Measurements from ENCODE around the gene CEACAM7. TPM values are rescaled to one million over a fixed set of nuclear protein-coding genes. Genes with fewer than 3 reads are reported as not detected.
"Not testable (repeated sequence)": the region's sequence is repeated elsewhere in the genome, so short reads cannot be mapped to it uniquely, and the experiment has no call there.

Gene CEACAM7
- total RNA-seq, 1 experiment from 2014 or later, result not detected

GRCh38 chr19:41709951-41710645 is 22.0 kb upstream of the CEACAM7 start:
- Histone ChIP-seq H2BK12ac (ENCODE audit: insufficient read length, low read depth, low read length) (no peak overlapping the region), H3K27ac (ENCODE audit: insufficient read length, low read depth, low read length) (no peak overlapping the region), H3K23me2 (ENCODE audit: insufficient read length, low read depth, low read length, poor library complexity, severe bottlenecking) (no peaks in the 10 kb centered on the region), H2BK20ac (ENCODE audit: low read depth, low read length, poor library complexity, severe bottlenecking) (no peak overlapping the region), H3K79me2 (ENCODE audit: insufficient read depth, low read length) (no peaks in the 10 kb centered on the region), H3K56ac (ENCODE audit: insufficient read length, low read depth, low read length) (no peak overlapping the region), H3K79me1 (ENCODE audit: insufficient read depth, low read depth, low read length, poor library complexity, severe bottlenecking) (no peaks in the 10 kb centered on the region), H3K9ac (ENCODE audit: extremely low read depth, insufficient read length, low read length) (no peak overlapping the region), H3K4me2 (ENCODE audit: insufficient read depth, insufficient read length, low read length) (no peak overlapping the region), H3K9me3 (ENCODE audit: control insufficient read depth, low read depth, low read length) (peaks cover 9% of the 10 kb centered on the region), H4K8ac (replicated peaks; ENCODE audit: insufficient read length, low read depth, low read length) (no peak overlapping the region), H3K23ac (ENCODE audit: insufficient read length, low read depth, low read length) (no peak overlapping the region), H4K20me1 (ENCODE audit: control insufficient read depth, insufficient read depth, insufficient read length) (peaks cover 4% of the 10 kb centered on the region), H3T11ph (ENCODE audit: low read length) (no peak overlapping the region), H4K5ac (ENCODE audit: insufficient read length, low read depth, low read length) (no peak overlapping the region), H3K27me3 (ENCODE audit: insufficient read depth, low read length) (no peaks in the 10 kb centered on the region), H3K18ac (ENCODE audit: insufficient read length, low read depth, low read length) (no peak overlapping the region), H3K4me1 (ENCODE audit: insufficient read depth, low read length) (no peaks in the 10 kb centered on the region), H3K14ac (ENCODE audit: insufficient read depth, low read length) (no peak overlapping the region), H3K4ac (ENCODE audit: low read depth, low read length) (no peak overlapping the region), H2BK120ac (ENCODE audit: low read depth, low read length, poor library complexity, severe bottlenecking) (no peak overlapping the region), H2AFZ (ENCODE audit: low read length) (no peak overlapping the region), H2BK5ac (ENCODE audit: insufficient read length, low read length) (no peak overlapping the region), H2AK5ac (ENCODE audit: insufficient read length, low read length) (no peak overlapping the region), H2BK15ac (ENCODE audit: low read depth, low read length) (no peak overlapping the region), H4K91ac (ENCODE audit: insufficient read length, low read depth, low read length) (no peak overlapping the region)
- peaks cover 3 to 48% (median 11%) of the 10 kb centered on the region in 3 experiments; a peak in 5 of 7 replicates for H3K36me3 Mint-ChIP-seq (ENCODE audit: insufficient read depth in 1 of 3, low read depth in 3 of 3)
- H3K4me3 Mint-ChIP-seq, result no peak overlapping the region
- H3K9me3 Mint-ChIP-seq, result peaks cover 89 to 100% of the 10 kb centered on the region in 2 experiments
- DNase-seq, result no peak
- no peak for TF ChIP-seq CTCF (conservative IDR thresholded peaks at IDR 0.05)
- H3K27ac Mint-ChIP-seq, result no peak overlapping the region
- H3K4me1 Mint-ChIP-seq, result no peaks in the 10 kb centered on the region
- WGBS (ENCODE audit: extremely low coverage, insufficient read length, low lambda C conversion rate), result no CpG with 5 or more reads among the region's 8 CpGs
- peaks cover 2% of the 10 kb centered on the region for H3K27me3 Mint-ChIP-seq (ENCODE audit: low read depth)

- H4K20me1 ChIP-seq (ENCODE audit: control insufficient read depth, insufficient read depth, insufficient read length); H4K5ac ChIP-seq (ENCODE audit: insufficient read length, low read depth, low read length); H3K23me2 ChIP-seq (ENCODE audit: insufficient read length, low read depth, low read length, poor library complexity, severe bottlenecking); H2BK20ac ChIP-seq (ENCODE audit: low read depth, low read length, poor library complexity, severe bottlenecking); H3K9me3 ChIP-seq (ENCODE audit: control insufficient read depth, low read depth, low read length); H2BK120ac ChIP-seq (ENCODE audit: low read depth, low read length, poor library complexity, severe bottlenecking); H3K4me1 ChIP-seq (ENCODE audit: insufficient read depth, low read length); H2AK5ac ChIP-seq (ENCODE audit: insufficient read length, low read length); H3T11ph ChIP-seq (ENCODE audit: low read length); H3K18ac ChIP-seq (ENCODE audit: insufficient read length, low read depth, low read length); H3K27ac ChIP-seq (ENCODE audit: insufficient read length, low read depth, low read length); H2BK15ac ChIP-seq (ENCODE audit: low read depth, low read length); H3K23ac ChIP-seq (ENCODE audit: insufficient read length, low read depth, low read length); H2AFZ ChIP-seq (ENCODE audit: low read length); H3K27ac Mint-ChIP-seq; H3K4me2 ChIP-seq (ENCODE audit: insufficient read depth, insufficient read length, low read length); H3K4me1 Mint-ChIP-seq; DNase-seq; H3K79me1 ChIP-seq (ENCODE audit: insufficient read depth, low read depth, low read length, poor library complexity, severe bottlenecking); H2BK5ac ChIP-seq (ENCODE audit: insufficient read length, low read length); H4K8ac ChIP-seq (replicated peaks; ENCODE audit: insufficient read length, low read depth, low read length); H3K27me3 Mint-ChIP-seq (ENCODE audit: low read depth); H2BK12ac ChIP-seq (ENCODE audit: insufficient read length, low read depth, low read length); H3K9ac ChIP-seq (ENCODE audit: extremely low read depth, insufficient read length, low read length); H3K4ac ChIP-seq (ENCODE audit: low read depth, low read length); H4K91ac ChIP-seq (ENCODE audit: insufficient read length, low read depth, low read length); H3K27me3 ChIP-seq (ENCODE audit: insufficient read depth, low read length); H3K14ac ChIP-seq (ENCODE audit: insufficient read depth, low read length); H3K79me2 ChIP-seq (ENCODE audit: insufficient read depth, low read length); H3K4me3 Mint-ChIP-seq; H3K56ac ChIP-seq (ENCODE audit: insufficient read length, low read depth, low read length): not testable (repeated sequence)
- no CpG with 5 or more reads among the region's 8 CpGs for WGBS (ENCODE audit: extremely low coverage, insufficient read length, low lambda C conversion rate)
- Mint-ChIP-seq H3K36me3 (ENCODE audit: insufficient read depth in 1 of 3, low read depth in 3 of 3) (peaks cover 3 to 52% (median 11%) of the 10 kb centered on the region in 3 experiments; a peak in 5 of 7 replicates), H3K9me3 (peaks cover 89 to 100% of the 10 kb centered on the region in 2 experiments)
These were observed 21.4 kb upstream of the CEACAM7 start for GRCh38 chr19:41709516-41709915.
